K562 (cell line): Measurements from ENCODE around the gene APCDD1. TPM values are rescaled to one million over a fixed set of nuclear protein-coding genes. Genes with fewer than 3 reads are reported as not detected.

Experiments used
- ATAC-seq: fragments of 200-7000 bp; cut with Tn5 transposase; 3 replicates; pipeline ENCODE4 v1.9.1; 2020; ENCODE audit warnings: moderate library complexity
- BruUV-seq: library from RNA; stranded (reverse); fragments of 400-500 nt; replicated peaks from 2 replicates; lab custom pipeline; 2021; lab: Mats Ljungman, UMichigan
- CTCF ChIA-PET: fragments of 300-600 bp; formaldehyde crosslinking; extraction: SDS; loops from one replicate; lab custom pipeline; 2021; ENCODE audit warnings: low intra/inter-chr PET ratio; lab: Yijun Ruan, JAX
- POLR2A ChIA-PET: fragments of 300-600, 350-650 bp; sonication (Branson Sonifier 250); formaldehyde crosslinking; extraction: SDS; loops from one replicate; lab custom pipeline; 2021; ENCODE audit warnings: antibody characterized with exemption, inconsistent platforms; lab: Yijun Ruan, JAX
- DNase-seq, 4 experiments: peaks; one replicate each; pipeline versions ENCODE4 v3.0.0 to v3.0.0-alpha.2; 2011 to 2018; ENCODE audit warnings: low spot score in 3 of 4, mixed read lengths in 3 of 4; ENCODE audit errors: extremely low read depth in 1 of 4
- FAIRE-seq: peaks from 2 replicates; lab custom pipeline; 2011; peaks lifted over from hg19 to GRCh38; lab: Jason Lieb, UNC
- H2AFZ ChIP-seq: 2 replicates; pipeline ENCODE4 v1.6.0; 2011; ENCODE audit warnings: low read depth, low read length, control low read depth, inconsistent platforms
- H3K27ac ChIP-seq: fragments of 200-600 bp; 3 replicates; pipeline ENCODE4 v1.8.0; 2011; ENCODE audit warnings: low read depth, mild to moderate bottlenecking, control low read depth, inconsistent platforms, low read length, moderate library complexity, mixed read lengths; ENCODE audit errors: extremely low read depth
- H3K27me3 ChIP-seq, 2 experiments: fragments of 300-600 bp in 1 of 2; 2 replicates in 1 of 2; 3 replicates in 1 of 2; pipeline versions ENCODE4 v1.6.0 to v1.8.0; 2011; ENCODE audit warnings: inconsistent platforms in 2 of 2, low read length in 2 of 2, mild to moderate bottlenecking in 1 of 2, mixed read lengths in 1 of 2, moderate library complexity in 1 of 2; ENCODE audit not compliant: control insufficient read depth in 2 of 2, insufficient read depth in 2 of 2
- H3K36me3 ChIP-seq: fragments of 300-600 bp; 3 replicates; pipeline ENCODE4 v1.8.0; 2011; ENCODE audit warnings: mild to moderate bottlenecking, low read length, inconsistent platforms; ENCODE audit not compliant: control insufficient read depth, insufficient read depth
- H3K4me1 ChIP-seq, 2 experiments: fragments of 200-600 bp in 1 of 2; replicated peaks in 1 of 2; 2 replicates in 1 of 2; 3 replicates in 1 of 2; pipeline versions ENCODE4 v1.5.1 to v1.8.0; 2011; ENCODE audit warnings: inconsistent platforms in 2 of 2, low read length in 2 of 2, mild to moderate bottlenecking in 1 of 2, mixed read lengths in 1 of 2, moderate library complexity in 1 of 2; ENCODE audit not compliant: control insufficient read depth in 2 of 2, insufficient read depth in 2 of 2
- H3K4me2 ChIP-seq: 2 replicates; pipeline ENCODE4 v1.6.1; 2011; ENCODE audit warnings: low read length, control low read depth, inconsistent platforms, mixed read lengths; ENCODE audit not compliant: insufficient read depth
- H3K4me3 ChIP-seq: fragments of 200-600 bp; sonication (generic), shearing (Covaris generic); 2 replicates; pipeline ENCODE4 v1.5.1; 2016; ENCODE audit warnings: control low read depth, inconsistent platforms
- H3K79me2 ChIP-seq: fragments of 200-600 bp; 3 replicates; pipeline ENCODE4 v1.8.0; 2011; ENCODE audit warnings: low read length, inconsistent platforms; ENCODE audit not compliant: control insufficient read depth, insufficient read depth
- H3K9ac ChIP-seq, 2 experiments: 2 replicates each; pipeline versions ENCODE4 v1.6.0 to v1.6.1; 2011; ENCODE audit warnings: low read depth in 2 of 2, low read length in 2 of 2, control low read depth in 1 of 2, inconsistent platforms in 1 of 2, mild to moderate bottlenecking in 1 of 2, mixed read lengths in 1 of 2; ENCODE audit not compliant: insufficient read depth in 1 of 2
- H3K9me1 ChIP-seq: one replicate; pipeline ENCODE4 v1.6.0; 2011; ENCODE audit warnings: inconsistent platforms, mild to moderate bottlenecking, low read length, moderate library complexity; ENCODE audit not compliant: control insufficient read depth, insufficient read depth
- H3K9me3 ChIP-seq: replicated peaks from 2 replicates; pipeline ENCODE4 v1.5.1; 2011; ENCODE audit warnings: low read depth, low read length, inconsistent platforms; ENCODE audit not compliant: control insufficient read depth, insufficient read depth
- H4K20me1 ChIP-seq: replicated peaks from 2 replicates; pipeline ENCODE4 v1.6.1; 2011; ENCODE audit warnings: low read length, inconsistent platforms, mixed read lengths; ENCODE audit not compliant: control insufficient read depth, insufficient read depth
- CBX5 ChIP-seq: IDR thresholded peaks from 2 replicates; pipeline ENCODE4 v1.6.1; 2014; ENCODE audit warnings: low read depth, borderline replicate concordance
- HNRNPLL ChIP-seq: fragments of 200-400 bp; formaldehyde crosslinking; IDR thresholded peaks from 2 replicates; pipeline ENCODE4 v1.6.1; 2017; ENCODE audit warnings: low read length, low read depth, mild to moderate bottlenecking; ENCODE audit not compliant: poor library complexity, severe bottlenecking
- MIER1 ChIP-seq: fragments of 450-650 bp; IDR thresholded peaks from 2 replicates; pipeline ENCODE4 v1.6.1; 2016; ENCODE audit warnings: antibody characterized with exemption, mild to moderate bottlenecking, low read depth
- MLX ChIP-seq, 2 experiments: fragments of 450-650 bp in 1 of 2; sonication (generic) in 1 of 2; formaldehyde crosslinking; conservative IDR thresholded peaks; 2 replicates each; pipeline versions ENCODE4 v1.4.0 to v1.8.1; 2020 to 2022; ENCODE audit warnings: mild to moderate bottlenecking in 1 of 2, missing genetic modification reagents in 1 of 2
- NFE2 ChIP-seq: IDR thresholded peaks from 2 replicates; pipeline ENCODE4 v1.6.1; 2014; ENCODE audit warnings: antibody characterized with exemption, low read depth
- POLR2AphosphoS2 ChIP-seq: IDR thresholded peaks from 2 replicates; pipeline ENCODE4 v1.6.1; 2012; ENCODE audit warnings: low read length, improper control_type of control experiment
- SMAD1 ChIP-seq: fragments of 150-350 bp; IDR thresholded peaks from 2 replicates; pipeline ENCODE4 v1.6.1; 2014; ENCODE audit warnings: low read length, low read depth; ENCODE audit not compliant: partially characterized antibody
- ZC3H8 ChIP-seq: fragments of 450-650 bp; IDR thresholded peaks from 2 replicates; pipeline ENCODE4 v1.6.1; 2017
- in situ Hi-C: fragments of 300-500 bp; cut with MboI; formaldehyde crosslinking; loops from 4 replicates; pipeline ENCODE4 v1.15.0; 2018; ENCODE audit warnings: inconsistent platforms, mixed read lengths
- intact Hi-C: fragments of 100-400 bp; cut with micrococcal nuclease; formaldehyde crosslinking; loops from 2 replicates; pipeline ENCODE4 v1.14.2; 2022
- polyA plus RNA-seq, 8 experiments: library from polyadenylated mRNA; depleted of rRNA in 4 of 8; stranded (reverse) in 5 of 8; unstranded in 3 of 8; fragments of >200 nt; fragmentation: Nextera tagmentation in 2 of 8; fragmentation: Illumina TruSeq in 1 of 8; extraction: Ambion mirVana in 2 of 8; extraction: Trizol in 1 of 8; gene quantifications; 2 replicates each; pipeline versions ENCODE4 v1.2.1 to v1.2.3, GENCODE V29; 2011 to 2014; ENCODE audit warnings: inconsistent platforms in 1 of 8, missing spikeins in 1 of 8
- total RNA-seq, 7 experiments: library from RNA; depleted of rRNA in 6 of 7; stranded (reverse); fragments of >200 nt in 6 of 7; fragmentation: Illumina TruSeq in 2 of 7; extraction: Trizol in 2 of 7; gene quantifications; 2 replicates each; pipeline versions ENCODE4 v1.2.1 to v1.2.3, GENCODE V29; 2011 to 2021; ENCODE audit warnings: low replicate concordance in 1 of 7

APCDD1 gene
- total and polyA plus RNA-seq, 9 of the 15 experiments (the other 6 are each of a cell fraction or from before 2014, with no cell fraction given), result 0.07 TPM; not detected in 8

- Histone ChIP-seq H3K36me3 (no peaks in the 10 kb centered on the region), H4K20me1 (no peaks in the 10 kb centered on the region), H3K9me3 (no peaks in the 10 kb centered on the region), H3K4me2 (no peak overlapping the region), H2AFZ (no peak overlapping the region), H3K79me2 (no peaks in the 10 kb centered on the region), H3K9me1 (no peaks in the 10 kb centered on the region), H3K27ac (no peak overlapping the region), H3K4me1 (no peaks in the 10 kb centered on the region), H3K9ac (no peak overlapping the region), H3K4me3 (no peak overlapping the region)
- BruUV-seq, result no TSS peak
- in situ Hi-C loops (no loop called here), intact Hi-C loops (no loop called here)
- FAIRE-seq (no peak), DNase-seq (no peak), ATAC-seq (no peak)
- no peak for TF ChIP-seq POLR2AphosphoS2
- TF ChIP-seq HNRNPLL, result no peak
- TF ChIP-seq SMAD1, result no peak
- TF ChIP-seq ZC3H8, result no peak
- no peak for TF ChIP-seq MLX (CRISPR knock-in tag; conservative IDR thresholded peaks at IDR 0.05)
- no peak for TF ChIP-seq CBX5
- no peak for TF ChIP-seq MIER1
- no peak for TF ChIP-seq NFE2
- TF ChIP-seq, all 486 proteins: peak for 0
- POLR2A ChIA-PET, result interaction anchor here (0.6 to 2.8 kb wide), 3 partner anchors 11 to 116 kb away, joined by 3 to 12 read pairs (median 4); partner anchors contain the start of gene NAPG
- peaks cover 15 to 41% of the 10 kb centered on the region in 2 experiments; a peak in 4 of 5 replicates for H3K27me3 ChIP-seq
- CTCF ChIA-PET, result no interaction called here
These were observed 60.2 kb downstream of the APCDD1 start for GRCh38 chr18:10514601-10515000.
